NCI-H524 (cell line): Measurements from ENCODE around the gene MZB1.
A peak's percentile ranks its signal among the peaks of the same experiment; 100 is the strongest.
"Not testable (repeated sequence)": the region's sequence is repeated elsewhere in the genome, so short reads cannot be mapped to it uniquely, and the experiment has no call there.

Experiments
- DNase-seq, 2 experiments: peaks; one replicate each; lab custom pipeline; 2025; lab: John Stamatoyannopoulos, UW

The MZB1 gene

GRCh38 chr5:139374909-139375308 is 14.8 kb downstream of the MZB1 start:
- DNase-seq, result no peak

GRCh38 chr5:139371482-139372435 is 18.0 kb downstream of the MZB1 start:
- DNase-seq, result no peak

- DNase-seq, result no peak
Measured at GRCh38 chr5:139369181-139369580, 20.5 kb downstream of the MZB1 start.

GRCh38 chr5:139368613-139369012 is 21.1 kb downstream of the MZB1 start:
- DNase-seq, result peak in 1 of 2 experiments; percentile 18

- DNase-seq, result no peak
Measured at GRCh38 chr5:139364466-139364865, 25.2 kb downstream of the MZB1 start.

GRCh38 chr5:139363937-139364336 is 25.8 kb downstream of the MZB1 start:
- no peak for DNase-seq

- DNase-seq, result no peak
Measured at GRCh38 chr5:139361835-139362429, 27.8 kb downstream of the MZB1 start.

- no peak for DNase-seq
Measured at GRCh38 chr5:139360384-139360783, 29.3 kb downstream of the MZB1 start.

- DNase-seq, result no peak
Measured at GRCh38 chr5:139358064-139358463, 31.6 kb downstream of the MZB1 start.

GRCh38 chr5:139355900-139356299 is 33.8 kb downstream of the MZB1 start:
- DNase-seq, result not testable (repeated sequence)

- no peak for DNase-seq
Measured at GRCh38 chr5:139354186-139354585, 35.5 kb downstream of the MZB1 start.

- DNase-seq, result not testable (repeated sequence)
Measured at GRCh38 chr5:139347863-139348262, 41.9 kb downstream of the MZB1 start.

GRCh38 chr5:139345442-139345841 is 44.3 kb downstream of the MZB1 start:
- not testable (repeated sequence) for DNase-seq

- DNase-seq, result no peak
Measured at GRCh38 chr5:139344177-139344576, 45.5 kb downstream of the MZB1 start.

GRCh38 chr5:139343476-139343875 is 46.2 kb downstream of the MZB1 start:
- no peak for DNase-seq

GRCh38 chr5:139342423-139342723 is 47.3 kb downstream of the MZB1 start:
- DNase-seq, result no peak

- DNase-seq, result peak; percentile 93 to 97
Measured at GRCh38 chr5:139341689-139342422, 47.9 kb downstream of the MZB1 start, which contains the start of gene PAIP2. PAIP2 (plus strand) TSS chr5:139341854; CDS start chr5:139363785, 21,931 bp downstream.

GRCh38 chr5:139341187-139341688 is 48.5 kb downstream of the MZB1 start:
- DNase-seq, result no peak

- no peak for DNase-seq
Measured at GRCh38 chr5:139340051-139340450, 49.7 kb downstream of the MZB1 start.
